Neural cell (in vitro differentiated cells): ENCODE measurements around the gene KHDC1L. TPM values are rescaled to one million over a fixed set of nuclear protein-coding genes. Genes with fewer than 3 reads are reported as not detected.

Experiments
- H2AFZ ChIP-seq: fragments of 200-600, 300-800 bp; sonication (generic), shearing (Covaris generic); 2 replicates; pipeline ENCODE4 v1.6.0; 2014; ENCODE audit warnings: low read depth, mild to moderate bottlenecking, antibody characterized with exemption, low read length, moderate library complexity
- H3F3A ChIP-seq: fragments of 200-600 bp; shearing (Covaris generic); 2 replicates; pipeline ENCODE4 v1.6.1; 2016; ENCODE audit warnings: mild to moderate bottlenecking, moderate library complexity, mixed read lengths, antibody characterized with exemption, low read length; ENCODE audit not compliant: insufficient read depth, poor library complexity, severe bottlenecking
- H3K27ac ChIP-seq: fragments of 200-600, 300-800 bp; sonication (generic), shearing (Covaris generic); 2 replicates; pipeline ENCODE4 v1.5.1; 2014; ENCODE audit warnings: mild to moderate bottlenecking, low read length, moderate library complexity
- H3K27me3 ChIP-seq: fragments of 300-800, 200-600 bp; sonication (generic), shearing (Covaris generic); 2 replicates; pipeline ENCODE4 v1.6.0; 2014; ENCODE audit warnings: mild to moderate bottlenecking, low read depth, low read length, moderate library complexity; ENCODE audit not compliant: insufficient read depth
- H3K36me3 ChIP-seq: fragments of 300-800, 200-600 bp; sonication (generic), shearing (Covaris generic); 2 replicates; pipeline ENCODE4 v1.5.1; 2014; ENCODE audit warnings: mild to moderate bottlenecking, antibody characterized with exemption, low read length, moderate library complexity; ENCODE audit not compliant: insufficient read depth
- H3K4me2 ChIP-seq: fragments of 300-800, 200-600 bp; sonication (generic), shearing (Covaris generic); 2 replicates; pipeline ENCODE4 v1.6.0; 2014; ENCODE audit warnings: mild to moderate bottlenecking, low read length
- H3K4me3 ChIP-seq: fragments of 300-800, 200-600 bp; sonication (generic), shearing (Covaris generic); 2 replicates; pipeline ENCODE4 v1.5.1; 2014; ENCODE audit warnings: mild to moderate bottlenecking, low read length, moderate library complexity
- H3K79me2 ChIP-seq: fragments of 200-600 bp; shearing (Covaris generic); replicated peaks from 2 replicates; pipeline ENCODE4 v1.6.0; 2014; ENCODE audit warnings: mild to moderate bottlenecking, low read length, moderate library complexity; ENCODE audit not compliant: insufficient read depth
- H3K9ac ChIP-seq: fragments of 300-800, 200-600 bp; sonication (generic), shearing (Covaris generic); 2 replicates; pipeline ENCODE4 v1.6.1; 2016; ENCODE audit warnings: mild to moderate bottlenecking, low read length, mixed read lengths
- H3K9me2 ChIP-seq: fragments of 200-600 bp; shearing (Covaris generic); 2 replicates; pipeline ENCODE4 v1.6.1; 2016; ENCODE audit warnings: mild to moderate bottlenecking, low read length, mixed read lengths; ENCODE audit not compliant: insufficient read depth
- H3K9me3 ChIP-seq: fragments of 200-600, 300-800 bp; sonication (generic), shearing (Covaris generic); 2 replicates; pipeline ENCODE4 v1.6.1; 2016; ENCODE audit warnings: mild to moderate bottlenecking, mixed run types, low read length, moderate library complexity, mixed read lengths
- H4K20me1 ChIP-seq: fragments of 200-600 bp; shearing (Covaris generic); 2 replicates; pipeline ENCODE4 v1.6.1; 2016; ENCODE audit warnings: mild to moderate bottlenecking, mixed run types; ENCODE audit not compliant: insufficient read depth
- CTCF ChIP-seq: fragments of 450-650 bp; IDR thresholded peaks from 2 replicates; pipeline ENCODE4 v1.5.1; 2014; ENCODE audit warnings: antibody characterized with exemption, mild to moderate bottlenecking, moderate library complexity; ENCODE audit not compliant: poor library complexity, severe bottlenecking
- EP300 ChIP-seq: fragments of 450-650 bp; conservative IDR thresholded peaks from 2 replicates; pipeline ENCODE4 v1.6.1; 2014; ENCODE audit warnings: antibody characterized with exemption, mild to moderate bottlenecking, moderate library complexity; ENCODE audit not compliant: poor library complexity, severe bottlenecking
- EZH2 ChIP-seq: fragments of 200-600, 300-800 bp; shearing (Covaris generic), sonication (generic); IDR thresholded peaks from 2 replicates; pipeline ENCODE4 v1.6.1; 2014; ENCODE audit warnings: antibody characterized with exemption, low read length, borderline replicate concordance, mild to moderate bottlenecking; ENCODE audit not compliant: insufficient read depth, poor library complexity, severe bottlenecking
- MXI1 ChIP-seq: fragments of 450-650 bp; conservative IDR thresholded peaks from 2 replicates; pipeline ENCODE4 v1.6.1; 2014; ENCODE audit warnings: antibody characterized with exemption, mild to moderate bottlenecking; ENCODE audit not compliant: poor library complexity, severe bottlenecking
- POLR2AphosphoS5 ChIP-seq: IDR thresholded peaks from 2 replicates; pipeline ENCODE4 v1.6.1; 2012
- RAD21 ChIP-seq: fragments of 450-650 bp; conservative IDR thresholded peaks from 2 replicates; pipeline ENCODE4 v1.6.1; 2014; ENCODE audit warnings: antibody characterized with exemption, mild to moderate bottlenecking, moderate library complexity
- SMC3 ChIP-seq: fragments of 450-650 bp; conservative IDR thresholded peaks from 2 replicates; pipeline ENCODE4 v1.6.1; 2014; ENCODE audit warnings: antibody characterized with exemption, mild to moderate bottlenecking, moderate library complexity; ENCODE audit not compliant: poor library complexity
- TAF1 ChIP-seq: IDR thresholded peaks from 2 replicates; pipeline ENCODE4 v1.6.1; 2012; ENCODE audit warnings: low read depth
- polyA plus RNA-seq: library from polyadenylated mRNA; depleted of rRNA; stranded (reverse); fragments of >200 nt; gene quantifications from 2 replicates; pipeline ENCODE4 v1.2.3, GENCODE V29; 2014
- TF ChIP-seq, protein P1 (sequence below): IDR thresholded peaks from 2 replicates; pipeline ENCODE4 v1.6.1; 2012; ENCODE audit warnings: borderline replicate concordance

KHDC1L gene
- polyA plus RNA-seq, 1 donor from 2014 or later = not detected

DNA sequence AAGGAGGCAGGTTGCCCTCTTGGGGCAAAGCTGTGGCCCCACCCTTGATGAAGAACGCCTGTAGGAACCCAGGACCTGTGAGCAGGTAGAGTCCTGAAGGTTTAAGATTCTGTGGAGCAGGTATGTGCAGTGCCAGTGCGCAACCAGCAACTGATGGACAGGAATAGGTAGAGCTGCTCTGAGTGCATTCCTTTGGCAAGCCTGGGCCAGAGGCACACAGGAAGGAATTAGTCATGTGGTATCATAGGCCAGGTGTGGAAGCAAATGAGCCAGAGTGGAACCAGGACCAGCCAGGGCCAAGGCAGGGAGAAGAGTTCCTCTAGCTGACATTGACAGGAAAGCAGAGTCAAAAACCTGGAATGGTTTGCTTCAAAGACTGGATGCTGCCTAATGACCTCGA is 39.1 kb upstream of the KHDC1L start:
- no peak overlapping the region for H3K4me3 ChIP-seq
- no peak overlapping the region for H3K9ac ChIP-seq
- no peak overlapping the region for H3K27ac ChIP-seq
- no peak for TF ChIP-seq RAD21
- TF ChIP-seq POLR2AphosphoS5 = no peak
- TF ChIP-seq CTCF = no peak
- H2AFZ ChIP-seq = no peak overlapping the region
- no peaks in the 10 kb centered on the region for H3K79me2 ChIP-seq
- H3F3A ChIP-seq = no peaks in the 10 kb centered on the region
- H4K20me1 ChIP-seq = no peaks in the 10 kb centered on the region
- no peaks in the 10 kb centered on the region for H3K27me3 ChIP-seq
- H3K9me2 ChIP-seq = no peaks in the 10 kb centered on the region
- no peak overlapping the region for H3K4me2 ChIP-seq
- no peaks in the 10 kb centered on the region for H3K36me3 ChIP-seq
- H3K9me3 ChIP-seq = no peaks in the 10 kb centered on the region

GRCh38 chr6:73263570-73263909 is 38.2 kb upstream of the KHDC1L start:
- TF ChIP-seq EP300 (no peak), CTCF (no peak), EZH2 (no peak), POLR2AphosphoS5 (no peak), MXI1 (no peak), TAF1 (no peak), RAD21 (no peak), SMC3 (no peak)
- TF ChIP-seq, protein P1, sequence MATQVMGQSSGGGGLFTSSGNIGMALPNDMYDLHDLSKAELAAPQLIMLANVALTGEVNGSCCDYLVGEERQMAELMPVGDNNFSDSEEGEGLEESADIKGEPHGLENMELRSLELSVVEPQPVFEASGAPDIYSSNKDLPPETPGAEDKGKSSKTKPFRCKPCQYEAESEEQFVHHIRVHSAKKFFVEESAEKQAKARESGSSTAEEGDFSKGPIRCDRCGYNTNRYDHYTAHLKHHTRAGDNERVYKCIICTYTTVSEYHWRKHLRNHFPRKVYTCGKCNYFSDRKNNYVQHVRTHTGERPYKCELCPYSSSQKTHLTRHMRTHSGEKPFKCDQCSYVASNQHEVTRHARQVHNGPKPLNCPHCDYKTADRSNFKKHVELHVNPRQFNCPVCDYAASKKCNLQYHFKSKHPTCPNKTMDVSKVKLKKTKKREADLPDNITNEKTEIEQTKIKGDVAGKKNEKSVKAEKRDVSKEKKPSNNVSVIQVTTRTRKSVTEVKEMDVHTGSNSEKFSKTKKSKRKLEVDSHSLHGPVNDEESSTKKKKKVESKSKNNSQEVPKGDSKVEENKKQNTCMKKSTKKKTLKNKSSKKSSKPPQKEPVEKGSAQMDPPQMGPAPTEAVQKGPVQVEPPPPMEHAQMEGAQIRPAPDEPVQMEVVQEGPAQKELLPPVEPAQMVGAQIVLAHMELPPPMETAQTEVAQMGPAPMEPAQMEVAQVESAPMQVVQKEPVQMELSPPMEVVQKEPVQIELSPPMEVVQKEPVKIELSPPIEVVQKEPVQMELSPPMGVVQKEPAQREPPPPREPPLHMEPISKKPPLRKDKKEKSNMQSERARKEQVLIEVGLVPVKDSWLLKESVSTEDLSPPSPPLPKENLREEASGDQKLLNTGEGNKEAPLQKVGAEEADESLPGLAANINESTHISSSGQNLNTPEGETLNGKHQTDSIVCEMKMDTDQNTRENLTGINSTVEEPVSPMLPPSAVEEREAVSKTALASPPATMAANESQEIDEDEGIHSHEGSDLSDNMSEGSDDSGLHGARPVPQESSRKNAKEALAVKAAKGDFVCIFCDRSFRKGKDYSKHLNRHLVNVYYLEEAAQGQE = no peak
- peak overlapping the region; percentile 39 for H3K4me2 ChIP-seq
- H3K27ac ChIP-seq = no peak overlapping the region

More at GRCh38 chr6:73263570-73263909, 38.2 kb upstream of the KHDC1L start:
- Histone ChIP-seq H3K9me3 (no peaks in the 10 kb centered on the region), H3K27me3 (no peaks in the 10 kb centered on the region), H3K9me2 (no peaks in the 10 kb centered on the region), H3K79me2 (no peaks in the 10 kb centered on the region), H3K9ac (peak overlapping the region; percentile 67), H4K20me1 (no peaks in the 10 kb centered on the region), H3F3A (no peaks in the 10 kb centered on the region), H3K36me3 (no peaks in the 10 kb centered on the region), H2AFZ (peak overlapping the region; percentile 51), H3K4me3 (peak overlapping the region; percentile 73)
